HG02763 (cell line): ENCODE measurements around the gene MAST1.
"Not testable (repeated sequence)": the region's sequence is repeated elsewhere in the genome, so short reads cannot be mapped to it uniquely, and the experiment has no call there.

Experiments used
- ATAC-seq: cut with Tn5 transposase; IDR thresholded peaks from one replicate; pipeline ENCODE4 v1.9.1; 2021; ENCODE audit warnings: mild to moderate bottlenecking, moderate library complexity; ENCODE audit not compliant: unreplicated experiment

MAST1 gene

DNA sequence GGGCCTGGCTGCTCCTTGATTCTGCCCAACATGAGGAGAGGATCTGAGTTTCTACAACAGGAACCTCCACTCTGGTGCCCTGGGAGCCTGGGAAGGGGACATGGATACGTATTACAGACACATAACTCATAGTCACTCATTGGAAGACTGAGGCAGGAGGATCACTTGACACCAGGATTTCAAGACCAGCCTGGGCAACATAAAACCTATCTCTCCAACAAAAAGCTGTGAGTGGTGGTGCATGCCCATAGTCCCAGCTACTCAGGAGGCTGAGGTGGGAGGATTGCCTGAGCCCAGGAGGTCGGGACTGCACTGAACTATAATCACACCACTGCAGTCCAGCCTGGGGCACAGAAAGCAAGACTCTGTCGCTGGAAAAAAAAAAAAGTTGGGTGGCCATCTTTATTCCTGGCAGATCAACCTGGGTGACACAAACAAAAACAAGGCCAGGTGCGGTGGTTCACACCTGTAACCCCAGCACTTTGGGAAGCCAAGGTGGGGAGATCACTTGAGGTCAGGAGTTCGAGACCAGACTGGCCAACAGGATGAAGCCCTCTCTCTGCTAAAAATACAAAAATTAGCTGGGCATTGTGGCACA is 49.8 kb downstream of the MAST1 start:
- ATAC-seq: no peak

DNA sequence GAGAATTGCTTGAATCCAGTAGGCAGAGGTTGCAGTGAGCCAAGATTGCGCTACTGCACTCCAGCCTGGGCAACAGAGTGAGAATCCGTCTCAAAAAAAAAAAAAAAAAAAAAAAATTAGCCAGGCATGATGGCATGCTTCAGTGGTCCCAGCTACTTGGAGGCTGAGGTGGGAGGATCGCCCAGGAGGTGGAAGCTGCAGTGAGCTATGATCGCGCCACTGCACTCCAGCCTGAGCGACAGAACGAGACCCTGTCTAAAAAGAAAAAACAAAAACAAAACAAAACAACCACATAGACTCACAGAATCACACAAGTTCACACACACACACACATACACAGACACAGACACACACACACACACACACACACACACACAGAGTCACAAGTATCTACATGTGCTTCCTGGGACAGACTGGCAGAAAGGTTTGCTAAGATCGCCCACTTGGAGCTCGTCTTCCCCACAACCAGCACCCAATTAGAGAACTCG is 52.0 kb downstream of the MAST1 start:
- ATAC-seq: not testable (repeated sequence)

DNA sequence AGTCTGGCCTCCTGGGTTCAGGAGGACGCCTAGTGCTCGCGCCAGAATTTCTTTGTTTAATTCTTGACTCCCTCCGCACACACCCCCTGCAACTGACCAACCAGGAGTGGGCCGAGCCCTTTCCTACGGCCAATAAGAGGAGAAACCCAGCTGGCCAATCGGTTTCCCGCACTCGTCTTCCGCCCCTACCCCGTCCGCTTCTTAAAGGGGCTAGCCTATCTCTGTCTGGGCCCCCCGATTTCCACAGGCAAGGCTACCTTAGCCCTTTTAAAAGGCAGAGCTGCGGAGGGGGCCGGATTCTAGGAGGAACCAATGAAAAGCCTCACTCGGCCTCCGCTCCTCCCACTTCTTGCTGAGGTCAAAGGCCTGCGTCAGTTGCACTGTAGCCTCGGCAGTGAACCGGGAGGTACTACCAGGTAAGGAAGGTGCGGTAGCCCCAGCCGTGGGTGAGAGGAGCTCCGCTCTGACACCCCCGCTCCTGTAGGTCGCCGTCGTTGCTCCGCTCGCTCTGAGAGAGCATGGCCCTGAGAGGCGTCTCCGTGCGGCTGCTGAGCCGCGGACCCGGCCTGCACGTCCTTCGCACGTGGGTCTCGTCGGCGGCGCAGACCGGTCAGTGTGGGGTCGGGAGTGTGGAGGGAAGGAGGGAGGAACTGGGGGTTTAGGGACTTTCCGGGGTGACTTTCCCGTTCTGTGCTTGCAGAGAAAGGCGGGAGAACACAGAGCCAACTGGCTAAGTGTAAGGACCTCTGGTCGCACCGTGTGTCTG is 52.7 kb downstream of the MAST1 start, which contains the start of gene GCDH:
TSS of gene GCDH (plus strand) at position 374 of the 766 bp plus-strand sequence. CDS start at position 519, 145 bp downstream.
- peak; percentile 95 for ATAC-seq

DNA sequence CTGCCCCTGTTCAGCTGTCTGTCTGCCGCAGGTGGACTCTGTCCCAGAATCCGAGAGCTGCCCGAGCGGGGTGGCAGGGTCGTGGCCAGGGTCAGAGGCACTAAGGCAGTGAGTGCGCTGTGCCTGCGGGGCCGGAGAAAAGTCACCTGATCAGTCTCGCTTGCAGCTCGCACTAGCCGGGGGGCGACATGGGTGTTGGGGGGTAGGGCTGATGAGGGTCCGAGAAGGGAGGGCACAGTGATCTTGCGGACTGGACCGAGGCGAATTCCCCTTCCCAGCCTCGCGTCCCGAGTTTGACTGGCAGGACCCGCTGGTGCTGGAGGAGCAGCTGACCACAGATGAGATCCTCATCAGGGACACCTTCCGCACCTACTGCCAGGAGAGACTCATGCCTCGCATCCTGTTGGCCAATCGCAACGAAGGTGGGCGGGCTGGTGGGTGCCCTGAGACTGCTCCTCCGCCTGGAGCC is 53.3 kb downstream of the MAST1 start:
- no peak for ATAC-seq

DNA sequence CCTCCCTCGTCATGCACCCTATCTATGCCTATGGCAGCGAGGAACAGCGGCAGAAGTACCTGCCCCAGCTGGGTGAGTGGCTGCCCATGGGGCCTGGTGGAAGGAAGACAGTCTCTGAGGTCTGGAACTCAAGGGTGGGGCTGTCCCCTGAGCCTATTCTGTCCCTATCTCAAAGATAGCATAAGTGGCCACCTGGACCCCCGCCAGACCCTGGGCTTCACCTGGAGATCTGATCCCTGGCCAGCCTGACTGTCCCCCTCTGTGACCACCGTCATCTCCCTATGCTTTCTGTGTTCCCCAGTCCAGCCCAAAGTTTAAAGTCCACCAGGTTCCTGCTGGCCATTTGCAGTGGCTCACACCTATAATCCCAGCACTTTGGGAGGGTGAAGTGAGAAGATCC is 55.3 kb downstream of the MAST1 start:
- ATAC-seq: no peak

DNA sequence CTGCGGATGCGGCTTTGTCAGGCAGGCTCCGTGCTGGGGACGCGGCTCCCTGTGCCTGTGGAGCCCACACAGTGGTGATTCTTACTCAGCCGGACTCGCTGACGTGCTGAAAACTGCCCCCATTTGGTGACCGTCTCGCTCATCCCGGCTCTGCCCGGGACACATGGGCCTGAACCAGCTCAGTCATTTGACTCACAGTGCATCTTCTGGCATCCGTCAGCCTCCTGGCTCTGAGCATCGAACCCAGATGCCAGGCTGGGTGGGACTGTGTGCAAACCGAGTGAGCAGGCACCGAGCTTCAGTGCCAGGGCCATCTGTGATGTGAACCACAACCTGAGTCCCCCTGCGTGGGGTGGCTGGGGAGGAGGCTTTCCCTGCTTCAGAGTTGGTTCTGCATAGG is 58.1 kb downstream of the MAST1 start:
- ATAC-seq: no peak

DNA sequence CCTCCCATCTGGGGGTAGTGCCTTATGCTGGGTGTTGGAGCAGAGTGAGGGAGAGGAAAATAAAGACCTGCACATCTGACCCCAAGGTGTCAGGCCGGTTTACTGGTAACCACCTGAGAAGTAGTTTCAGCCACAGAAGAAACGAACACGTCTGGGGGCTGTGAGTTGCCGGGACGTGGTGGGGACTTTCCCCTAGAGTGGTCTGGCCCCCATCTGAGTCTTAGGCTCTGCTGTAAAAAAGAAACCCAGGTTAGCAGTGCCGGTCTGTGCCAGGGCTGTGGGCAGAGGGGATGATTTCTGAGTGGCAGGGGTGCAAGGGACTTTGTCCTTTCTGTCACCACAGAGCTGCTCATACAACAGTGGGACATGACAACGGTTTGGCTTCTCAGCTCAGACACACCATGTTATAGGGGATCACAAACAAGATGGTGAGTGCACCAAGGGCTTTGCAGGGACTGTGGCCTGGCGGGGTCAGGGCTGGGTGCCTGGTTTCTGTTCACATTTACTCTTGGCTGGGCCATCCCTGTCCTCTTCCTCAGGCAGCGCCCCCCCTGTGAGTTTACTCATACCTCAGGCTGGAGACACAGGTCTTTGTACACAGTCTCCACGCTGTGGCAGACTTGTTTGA is 61.7 kb downstream of the MAST1 start:
- peak; percentile 82 for ATAC-seq

DNA sequence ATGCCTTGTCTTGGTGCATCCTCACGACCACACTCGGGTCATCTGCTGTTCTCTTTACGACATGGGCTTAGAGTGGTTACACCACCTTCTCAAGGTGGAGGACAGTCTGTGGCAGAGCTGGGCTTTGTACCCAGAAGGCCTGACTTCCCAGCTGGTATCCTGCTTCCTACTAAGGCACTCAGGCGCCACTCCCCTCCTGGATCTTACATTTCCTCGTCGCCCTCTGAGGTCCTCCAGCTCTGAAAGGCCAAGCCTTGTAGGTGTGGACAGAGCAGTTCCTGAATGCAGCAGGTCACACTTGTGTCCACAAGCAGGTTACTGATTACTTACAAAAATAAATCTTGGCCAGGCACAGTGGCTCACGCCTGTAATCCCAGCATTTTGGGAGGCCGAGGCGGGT is 68.9 kb downstream of the MAST1 start:
- ATAC-seq: no peak

DNA sequence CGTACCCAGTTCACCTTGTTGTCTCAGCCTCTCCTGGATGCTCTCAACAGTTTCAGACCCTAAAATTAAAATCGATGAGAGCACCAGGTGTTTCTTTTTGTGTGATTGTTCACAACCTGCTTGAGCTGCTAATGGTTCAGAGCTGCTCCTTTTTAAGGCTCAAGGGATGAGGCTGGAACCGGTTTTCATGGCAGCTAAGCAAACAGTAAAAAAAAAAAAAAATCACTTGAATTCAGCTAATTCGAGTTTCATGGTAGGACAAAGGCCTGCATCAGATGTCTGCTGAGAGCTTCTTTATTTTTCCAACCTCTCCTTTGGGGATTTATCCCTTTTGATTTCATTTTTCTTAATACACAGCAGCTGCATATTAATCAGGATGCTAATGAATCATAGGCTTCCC is 74.3 kb downstream of the MAST1 start:
- ATAC-seq: no peak

DNA sequence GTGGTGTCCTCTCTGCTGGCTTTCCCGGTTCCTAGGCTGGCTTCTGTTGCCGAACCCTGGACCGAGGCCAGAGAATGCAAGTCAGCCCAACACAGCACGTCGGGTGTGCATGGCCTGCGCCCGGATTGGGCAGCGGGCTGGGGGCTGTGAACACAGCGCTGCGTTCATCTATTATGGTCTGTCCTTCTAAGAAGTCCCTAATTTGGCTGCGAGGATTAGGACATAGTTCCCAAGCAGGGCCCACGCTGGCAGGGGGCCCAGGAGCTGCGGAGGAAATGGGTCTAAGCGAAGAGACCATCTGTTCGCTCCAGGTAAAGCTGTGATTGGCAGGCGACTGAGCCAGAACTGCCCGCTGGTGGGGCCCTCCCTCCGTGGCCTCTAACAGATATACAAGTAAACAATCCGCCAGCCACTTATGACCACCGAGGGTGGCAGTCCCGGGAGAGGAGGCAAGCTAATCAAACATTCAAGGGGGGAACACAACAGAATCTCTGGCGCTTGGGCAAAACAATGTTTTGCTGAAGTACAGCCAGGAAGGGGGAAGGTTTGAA is 74.8 kb downstream of the MAST1 start:
- no peak for ATAC-seq

DNA sequence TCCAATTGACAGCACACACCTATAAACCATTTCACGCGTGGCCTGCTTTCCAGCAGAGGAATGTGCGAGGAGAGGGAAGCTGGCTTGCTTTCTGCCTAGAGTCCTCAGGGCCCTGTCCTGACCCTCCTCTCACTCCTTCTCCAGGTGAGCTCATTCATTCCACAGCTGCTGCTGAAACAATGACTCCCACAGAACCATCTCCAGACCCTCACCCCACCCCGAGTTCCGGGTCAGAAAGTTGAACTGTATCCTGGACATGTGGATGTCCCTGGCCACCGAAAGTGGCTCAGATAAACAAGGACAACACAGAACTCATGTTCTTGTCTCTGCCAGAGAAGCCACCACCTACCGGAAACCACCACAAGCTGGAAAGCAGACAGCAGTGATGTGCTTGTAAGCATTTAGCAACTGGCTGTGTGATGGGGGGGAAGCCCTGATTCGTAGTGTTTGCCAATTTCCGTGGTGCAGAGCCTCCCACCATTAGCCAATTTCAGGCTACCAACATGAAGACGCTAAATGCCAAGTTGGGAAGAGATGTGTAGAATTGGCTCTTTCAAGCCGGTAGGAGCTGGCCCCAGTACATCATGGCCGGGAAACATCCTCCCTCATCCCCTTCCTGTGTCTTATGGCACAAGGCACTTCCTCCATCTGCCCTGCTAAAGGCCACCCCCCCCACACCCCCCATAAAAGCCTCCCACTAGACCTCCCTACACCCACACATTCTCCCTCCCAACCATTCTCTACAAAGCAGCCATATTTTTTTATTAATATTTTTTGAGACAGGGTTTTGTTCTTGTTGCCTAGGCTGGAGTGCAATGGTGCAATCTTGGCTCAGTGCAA is 75.8 kb downstream of the MAST1 start:
- ATAC-seq: no peak

DNA sequence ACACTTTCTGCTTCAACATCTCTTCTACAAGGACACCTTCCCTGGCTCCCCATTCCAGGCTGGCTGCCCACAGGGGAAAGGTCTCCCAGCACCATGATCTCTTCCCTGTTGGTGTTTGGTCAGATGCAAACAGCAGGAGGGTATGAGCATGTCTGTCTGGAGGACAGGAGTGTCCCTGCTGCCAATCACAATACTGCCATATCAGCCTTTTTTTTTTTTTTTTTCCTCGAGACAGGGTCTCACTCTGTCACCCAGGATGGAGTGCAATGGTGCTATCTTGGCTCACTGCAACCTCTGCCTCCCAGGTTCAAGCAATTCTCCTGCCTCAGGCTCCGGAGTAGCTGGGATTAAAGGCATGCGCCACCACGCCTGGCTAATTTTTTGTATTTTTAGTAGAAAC is 77.5 kb downstream of the MAST1 start:
- ATAC-seq: not testable (repeated sequence)

DNA sequence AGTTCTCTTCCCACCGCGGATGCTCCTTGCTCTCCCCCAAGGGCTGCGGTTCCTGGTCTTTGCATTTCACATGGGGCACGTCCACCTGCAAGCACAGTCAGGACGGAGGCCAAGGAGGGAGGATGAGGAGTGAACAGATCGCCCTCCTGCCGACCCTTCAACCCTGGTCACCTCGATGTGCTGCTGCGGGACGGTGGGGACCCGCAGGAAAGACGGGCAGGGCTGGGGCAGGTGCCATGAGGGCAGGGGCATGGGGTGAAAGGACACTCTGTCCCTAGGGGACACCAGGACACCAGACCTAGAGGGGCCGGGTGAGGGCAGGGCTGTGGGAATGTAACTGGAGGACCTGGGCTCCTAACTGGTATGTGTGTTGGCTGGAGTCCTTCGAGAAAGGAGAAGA is 79.9 kb downstream of the MAST1 start:
- ATAC-seq: no peak

DNA sequence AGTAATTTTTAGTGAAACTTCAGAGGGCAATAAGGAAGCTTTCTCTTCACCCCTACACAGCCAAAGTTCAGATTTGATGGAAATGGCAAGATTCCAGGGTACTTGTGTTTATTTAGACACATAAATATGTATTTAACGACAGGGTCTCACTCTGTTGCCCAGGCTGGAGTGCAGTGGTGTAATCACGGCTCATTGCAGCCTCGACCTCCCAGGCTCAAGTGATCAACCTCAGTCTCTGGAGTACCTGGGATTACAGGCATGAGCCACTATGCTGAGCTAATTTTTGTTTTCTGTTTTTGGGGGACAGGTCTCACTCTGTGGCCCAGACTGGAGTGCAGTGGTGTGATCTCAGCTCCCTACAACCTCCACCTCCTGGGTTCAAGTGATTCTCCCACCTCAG is 82.7 kb downstream of the MAST1 start:
- no peak for ATAC-seq

DNA sequence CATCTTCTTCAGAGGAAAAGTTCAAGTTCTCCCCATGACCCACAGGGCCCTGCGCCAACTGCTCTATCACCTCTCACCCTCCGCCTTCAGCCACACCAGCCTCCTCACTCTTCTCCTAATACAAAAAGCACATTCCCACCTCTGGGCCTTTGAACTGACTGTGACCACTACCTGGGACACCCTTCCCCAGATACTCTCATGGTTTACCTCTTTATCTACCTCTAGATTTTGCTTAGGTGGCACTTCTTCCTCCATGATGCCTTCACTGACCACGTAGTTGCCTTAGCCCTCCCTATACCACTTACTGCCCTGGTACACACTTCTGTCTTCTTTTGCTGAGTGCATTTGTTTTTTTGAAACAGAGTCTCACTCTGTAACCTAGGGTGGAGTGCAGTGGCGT is 84.6 kb downstream of the MAST1 start:
- no peak for ATAC-seq
